ENCODE results near the gene ZNF579.

Gene ZNF579

DNA sequence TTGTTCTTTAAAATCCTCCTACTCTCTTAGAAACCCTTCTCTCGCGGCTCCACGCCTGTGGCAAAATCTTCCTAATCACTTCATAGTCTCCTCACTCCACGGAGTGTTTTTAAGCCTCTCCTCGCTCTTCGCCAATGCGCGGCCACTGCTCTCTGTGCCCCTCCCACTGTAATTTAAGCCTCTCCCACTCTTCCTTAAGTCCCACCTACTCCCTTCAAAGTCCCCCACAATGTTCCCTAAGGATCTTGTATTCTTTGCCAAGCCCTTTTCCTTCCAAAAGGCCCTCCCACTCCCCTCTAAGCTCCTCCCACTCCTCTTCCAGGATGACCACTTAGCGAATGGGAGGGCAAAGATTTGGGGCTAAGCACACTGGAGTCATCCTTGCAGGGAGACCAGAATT lies 17.4 kb upstream of the ZNF579 start:
- FAIRE-seq: no peak
- no peak for DNase-seq (ENCODE audit: insufficient read length, low spot score)
- TF ChIP-seq PAX5 (IDR thresholded peaks at IDR 0.05; ENCODE audit: insufficient read depth, low read length, severe bottlenecking) (no peak), TAF1 (IDR thresholded peaks at IDR 0.05; ENCODE audit: low read depth, low read length) (no peak), SPI1 (IDR thresholded peaks at IDR 0.05; ENCODE audit: low read depth, low read length) (no peak)

DNA sequence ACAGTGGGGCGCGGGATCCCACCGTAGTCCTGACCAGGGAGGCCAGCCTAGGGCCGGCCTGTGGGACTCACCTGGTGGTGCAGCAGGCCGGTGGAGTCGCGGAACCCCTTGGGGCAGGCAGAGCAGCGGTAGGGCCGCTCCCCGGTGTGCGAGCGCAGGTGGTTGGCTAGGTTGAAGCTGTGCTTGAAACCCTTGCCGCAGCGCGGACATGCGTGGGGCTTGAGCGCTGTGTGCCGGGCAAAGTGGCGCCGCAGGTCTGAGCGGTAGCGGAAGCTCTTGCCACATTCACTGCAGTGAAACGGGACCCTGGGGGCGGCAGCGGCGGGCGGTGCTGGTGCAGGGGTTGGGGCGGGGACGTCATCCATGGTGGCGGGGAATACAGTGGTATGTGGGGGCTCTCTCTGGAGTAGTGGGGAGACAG lies 16.9 kb upstream of the ZNF579 start:
- no peak for DNase-seq (ENCODE audit: insufficient read length, low spot score)
- no peak for FAIRE-seq
- TF ChIP-seq SPI1 (IDR thresholded peaks at IDR 0.05; ENCODE audit: low read depth, low read length): no peak
- TF ChIP-seq POLR2AphosphoS5 (IDR thresholded peaks at IDR 0.05; ENCODE audit: low read depth, low read length): no peak
- no peak for TF ChIP-seq TAF1 (IDR thresholded peaks at IDR 0.05; ENCODE audit: low read depth, low read length)
- TF ChIP-seq POU2F2 (IDR thresholded peaks at IDR 0.05; ENCODE audit: low read depth, low read length): no peak
- no peak for TF ChIP-seq PAX5 (IDR thresholded peaks at IDR 0.05; ENCODE audit: insufficient read depth, low read length, severe bottlenecking)
- TF ChIP-seq POLR2A (IDR thresholded peaks at IDR 0.05; ENCODE audit: low read depth, low read length): no peak

DNA sequence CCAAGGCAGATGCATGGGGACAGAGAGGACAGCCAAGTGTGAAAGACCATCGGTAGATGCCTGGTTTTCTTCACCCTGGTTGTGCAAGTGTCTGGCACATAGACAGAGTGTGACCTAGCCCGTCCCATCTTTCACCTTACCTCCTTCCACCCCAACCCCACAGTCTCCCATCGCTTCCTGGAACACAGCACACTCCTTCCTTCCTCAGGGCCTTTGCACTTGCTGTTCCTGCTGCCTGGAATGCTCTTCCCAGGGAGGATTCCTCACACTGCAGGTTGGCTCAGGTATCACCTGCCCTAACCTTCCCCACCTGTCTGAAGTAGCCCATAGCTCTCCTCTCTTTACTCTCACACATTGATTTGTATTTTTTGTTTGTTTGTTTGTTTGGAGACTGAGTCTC lies 15.7 kb upstream of the ZNF579 start:
- TF ChIP-seq TAF1 (IDR thresholded peaks at IDR 0.05; ENCODE audit: low read depth, low read length) (no peak), POU2F2 (IDR thresholded peaks at IDR 0.05; ENCODE audit: low read depth, low read length) (no peak), POLR2AphosphoS5 (IDR thresholded peaks at IDR 0.05; ENCODE audit: low read depth, low read length) (no peak), SPI1 (IDR thresholded peaks at IDR 0.05; ENCODE audit: low read depth, low read length) (no peak), POLR2A (IDR thresholded peaks at IDR 0.05; ENCODE audit: low read depth, low read length) (no peak)
- no peak for DNase-seq (ENCODE audit: insufficient read length, low spot score)
- no peak for FAIRE-seq

GRCh38 chr19:55594996-55595545 lies 14.4 kb upstream of the ZNF579 start:
- no peak for FAIRE-seq
- DNase-seq (ENCODE audit: insufficient read length, low spot score): no peak
- no peak for TF ChIP-seq SPI1 (IDR thresholded peaks at IDR 0.05; ENCODE audit: low read depth, low read length)
- no peak for TF ChIP-seq PAX5 (IDR thresholded peaks at IDR 0.05; ENCODE audit: insufficient read depth, low read length, severe bottlenecking)
- no peak for TF ChIP-seq POU2F2 (IDR thresholded peaks at IDR 0.05; ENCODE audit: low read depth, low read length)
- TF ChIP-seq TAF1 (IDR thresholded peaks at IDR 0.05; ENCODE audit: low read depth, low read length): no peak
- no peak for TF ChIP-seq POLR2AphosphoS5 (IDR thresholded peaks at IDR 0.05; ENCODE audit: low read depth, low read length)
- TF ChIP-seq POLR2A (IDR thresholded peaks at IDR 0.05; ENCODE audit: low read depth, low read length): no peak

GRCh38 chr19:55593096-55593772 lies 12.6 kb upstream of the ZNF579 start:
- TF ChIP-seq PAX5 (IDR thresholded peaks at IDR 0.05; ENCODE audit: insufficient read depth, low read length, severe bottlenecking) (no peak), POU2F2 (IDR thresholded peaks at IDR 0.05; ENCODE audit: low read depth, low read length) (no peak), POLR2AphosphoS5 (IDR thresholded peaks at IDR 0.05; ENCODE audit: low read depth, low read length) (no peak), POLR2A (IDR thresholded peaks at IDR 0.05; ENCODE audit: low read depth, low read length) (no peak), TAF1 (IDR thresholded peaks at IDR 0.05; ENCODE audit: low read depth, low read length) (no peak), SPI1 (IDR thresholded peaks at IDR 0.05; ENCODE audit: low read depth, low read length) (no peak)
- DNase-seq (ENCODE audit: insufficient read length, low spot score): no peak
- FAIRE-seq: no peak

DNA sequence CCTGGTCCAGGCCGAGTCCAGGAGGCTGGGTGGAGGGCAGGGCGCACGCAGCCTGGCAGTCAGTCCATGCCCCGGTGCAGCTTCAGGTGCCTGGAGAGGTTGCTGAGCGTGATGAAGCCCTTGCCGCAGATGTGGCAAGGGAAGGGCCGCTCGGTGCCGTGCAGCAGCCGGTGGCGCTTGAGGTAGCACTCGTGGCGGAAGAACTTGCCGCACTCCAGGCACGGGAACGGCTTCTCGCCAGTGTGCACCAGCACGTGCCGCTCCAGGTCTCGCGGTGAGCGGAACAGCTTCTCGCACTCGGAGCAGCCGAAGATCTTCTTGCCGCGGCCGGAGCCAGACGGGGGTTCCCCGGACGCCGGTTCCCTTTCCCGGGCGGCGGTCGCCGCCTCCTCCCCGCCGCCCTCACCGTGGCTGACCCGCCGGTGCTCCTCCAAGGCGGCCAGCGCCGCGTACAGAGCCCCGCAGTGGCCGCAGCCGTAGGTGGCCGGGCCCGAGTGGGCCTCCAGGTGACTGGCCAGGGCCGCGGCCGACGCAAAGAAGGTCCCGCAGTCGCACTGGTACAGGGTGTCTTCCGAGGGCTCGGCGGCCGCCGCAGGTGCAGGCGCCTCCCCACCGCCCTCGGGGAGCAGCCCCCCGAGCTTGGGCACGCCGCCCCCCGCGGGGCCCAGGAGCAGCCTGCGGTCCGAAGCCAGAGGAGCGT lies 11.9 kb upstream of the ZNF579 start:
- FAIRE-seq (no peak), DNase-seq (ENCODE audit: insufficient read length, low spot score) (no peak)
- TF ChIP-seq TAF1 (IDR thresholded peaks at IDR 0.05; ENCODE audit: low read depth, low read length) (no peak), POU2F2 (IDR thresholded peaks at IDR 0.05; ENCODE audit: low read depth, low read length) (no peak), PAX5 (IDR thresholded peaks at IDR 0.05; ENCODE audit: insufficient read depth, low read length, severe bottlenecking) (no peak), SPI1 (IDR thresholded peaks at IDR 0.05; ENCODE audit: low read depth, low read length) (no peak)

DNA sequence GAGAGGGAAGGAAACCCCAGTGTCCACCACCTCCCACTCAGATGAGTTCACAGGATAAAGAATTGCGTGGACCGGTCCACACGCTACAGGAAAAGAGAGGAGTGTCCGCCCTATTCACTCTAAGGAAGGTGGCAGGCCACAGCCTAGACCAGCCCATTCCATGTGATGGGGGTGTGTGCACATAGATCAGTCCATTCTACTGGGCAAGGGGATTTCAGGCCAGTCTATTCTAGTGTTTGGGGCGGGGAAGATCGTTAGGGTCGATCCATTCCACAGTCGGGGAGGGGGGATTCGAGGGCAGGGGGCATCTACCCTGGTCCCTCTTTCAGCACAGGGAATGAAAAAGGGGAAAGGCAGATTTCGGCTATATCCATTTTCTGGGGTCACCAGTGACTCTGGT lies 10.9 kb upstream of the ZNF579 start:
- DNase-seq (ENCODE audit: insufficient read length, low spot score) (no peak), FAIRE-seq (no peak)
- TF ChIP-seq POLR2AphosphoS5 (IDR thresholded peaks at IDR 0.05; ENCODE audit: low read depth, low read length): no peak
- TF ChIP-seq POLR2A (IDR thresholded peaks at IDR 0.05; ENCODE audit: low read depth, low read length): no peak
- TF ChIP-seq POU2F2 (IDR thresholded peaks at IDR 0.05; ENCODE audit: low read depth, low read length): no peak
- TF ChIP-seq PAX5 (IDR thresholded peaks at IDR 0.05; ENCODE audit: insufficient read depth, low read length, severe bottlenecking): no peak
- no peak for TF ChIP-seq TAF1 (IDR thresholded peaks at IDR 0.05; ENCODE audit: low read depth, low read length)
- TF ChIP-seq SPI1 (IDR thresholded peaks at IDR 0.05; ENCODE audit: low read depth, low read length): no peak

- TF ChIP-seq POLR2A (IDR thresholded peaks at IDR 0.05; ENCODE audit: low read depth, low read length) (no peak), TAF1 (IDR thresholded peaks at IDR 0.05; ENCODE audit: low read depth, low read length) (no peak), SPI1 (IDR thresholded peaks at IDR 0.05; ENCODE audit: low read depth, low read length) (no peak), POLR2AphosphoS5 (IDR thresholded peaks at IDR 0.05; ENCODE audit: low read depth, low read length) (no peak), POU2F2 (IDR thresholded peaks at IDR 0.05; ENCODE audit: low read depth, low read length) (no peak), PAX5 (IDR thresholded peaks at IDR 0.05; ENCODE audit: insufficient read depth, low read length, severe bottlenecking) (no peak)
- FAIRE-seq (no peak), DNase-seq (ENCODE audit: insufficient read length, low spot score) (no peak)
Observed at GRCh38 chr19:55590617-55591016, 10.0 kb upstream of the ZNF579 start.

DNA sequence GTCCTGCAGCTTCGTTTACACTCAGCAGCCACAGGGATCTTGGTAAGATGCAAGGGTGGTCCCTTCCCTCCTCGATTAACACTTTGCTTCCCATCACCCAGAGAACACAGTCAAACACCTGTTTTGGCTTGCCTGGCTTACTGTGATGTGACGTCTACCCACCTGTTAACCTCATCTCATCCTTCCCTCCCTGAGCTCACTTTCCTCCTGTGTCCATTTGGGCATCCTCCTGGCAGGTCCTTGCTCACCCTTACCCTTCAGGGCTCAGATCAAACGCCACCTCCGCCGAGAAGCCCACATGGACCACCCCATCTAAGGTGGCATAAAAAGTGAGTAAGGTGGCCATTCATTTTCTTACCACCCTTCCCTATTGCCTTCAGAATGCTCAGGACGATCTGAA lies 9.5 kb upstream of the ZNF579 start:
- DNase-seq (ENCODE audit: insufficient read length, low spot score) (no peak), FAIRE-seq (no peak)
- TF ChIP-seq TAF1 (IDR thresholded peaks at IDR 0.05; ENCODE audit: low read depth, low read length): no peak
- no peak for TF ChIP-seq PAX5 (IDR thresholded peaks at IDR 0.05; ENCODE audit: insufficient read depth, low read length, severe bottlenecking)
- TF ChIP-seq POLR2AphosphoS5 (IDR thresholded peaks at IDR 0.05; ENCODE audit: low read depth, low read length): no peak
- TF ChIP-seq POLR2A (IDR thresholded peaks at IDR 0.05; ENCODE audit: low read depth, low read length): no peak
- TF ChIP-seq SPI1 (IDR thresholded peaks at IDR 0.05; ENCODE audit: low read depth, low read length): no peak
- no peak for TF ChIP-seq POU2F2 (IDR thresholded peaks at IDR 0.05; ENCODE audit: low read depth, low read length)
